NCI-H774 (cell line): ENCODE data around the gene EPHA1.

Source experiments
- DNase-seq: peaks from one replicate; lab custom pipeline; 2025; lab: John Stamatoyannopoulos, UW

The EPHA1 gene

DNA sequence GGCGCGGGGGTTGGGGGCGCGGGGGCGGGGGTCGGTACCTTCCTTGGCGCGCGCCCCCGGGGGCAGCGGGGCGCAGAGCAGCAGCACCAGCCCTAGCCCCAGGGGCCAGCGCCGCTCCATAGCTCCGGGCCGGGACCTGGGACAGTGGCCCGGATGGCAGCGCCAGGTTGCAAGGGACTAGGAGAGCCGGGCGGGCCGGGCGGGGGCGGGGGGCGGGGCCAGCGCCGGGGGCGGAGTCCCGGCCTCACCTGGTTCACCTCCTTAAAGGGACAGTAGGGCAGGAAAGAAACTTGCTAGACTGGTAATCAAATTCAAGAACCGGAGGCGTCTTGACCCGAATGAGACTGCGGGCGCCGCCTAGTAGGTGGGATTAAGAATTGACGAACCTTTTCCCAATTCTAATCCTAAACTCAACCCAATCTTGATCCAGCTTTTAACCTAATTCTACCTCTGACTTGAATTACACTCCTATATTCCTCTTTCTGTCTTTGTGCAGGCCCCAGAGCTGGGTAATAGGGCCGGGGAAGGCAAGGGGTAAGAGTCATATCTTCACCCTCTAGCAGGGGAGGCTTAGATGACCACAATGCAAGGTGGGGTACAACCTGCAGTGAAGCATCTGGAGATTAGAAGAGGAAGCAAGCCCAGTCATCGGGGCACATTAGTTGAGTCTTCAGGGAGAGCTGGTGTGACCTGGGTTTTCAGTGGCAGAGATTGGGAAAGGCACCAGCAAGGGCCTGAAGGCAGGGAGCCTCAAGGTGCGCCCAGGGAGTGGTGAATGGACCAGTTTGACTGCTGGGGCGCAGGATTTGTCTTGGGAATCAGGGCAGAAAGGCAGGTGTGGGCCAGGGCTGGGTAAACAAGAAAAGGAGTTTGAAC is at the start of gene EPHA1:
Gene EPHA1, minus strand, starts transcription at position 171 of the 876 bp plus-strand sequence. Its CDS starts 51 bp downstream, at position 120.
- no peak for DNase-seq

DNA sequence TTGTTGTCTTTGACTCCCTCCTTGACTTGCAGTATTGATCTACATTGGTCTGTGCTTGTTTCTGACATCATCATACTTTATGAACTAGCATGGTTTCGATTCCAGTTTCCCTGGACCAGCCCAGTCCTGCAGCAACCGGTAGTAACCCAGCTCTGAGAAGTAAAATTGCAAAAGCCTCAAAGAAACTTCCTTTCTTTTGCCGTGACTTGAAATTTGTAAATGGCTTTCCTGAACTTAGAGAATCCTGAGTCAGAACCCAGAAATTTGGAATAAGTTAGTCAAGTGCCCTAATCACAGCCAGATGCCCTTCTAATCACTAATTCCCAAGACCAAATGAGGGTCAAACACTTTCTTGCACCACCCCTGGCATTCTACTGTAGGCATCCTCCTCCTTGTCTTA is 49.6 kb upstream of the EPHA1 start:
- no peak for DNase-seq

DNA sequence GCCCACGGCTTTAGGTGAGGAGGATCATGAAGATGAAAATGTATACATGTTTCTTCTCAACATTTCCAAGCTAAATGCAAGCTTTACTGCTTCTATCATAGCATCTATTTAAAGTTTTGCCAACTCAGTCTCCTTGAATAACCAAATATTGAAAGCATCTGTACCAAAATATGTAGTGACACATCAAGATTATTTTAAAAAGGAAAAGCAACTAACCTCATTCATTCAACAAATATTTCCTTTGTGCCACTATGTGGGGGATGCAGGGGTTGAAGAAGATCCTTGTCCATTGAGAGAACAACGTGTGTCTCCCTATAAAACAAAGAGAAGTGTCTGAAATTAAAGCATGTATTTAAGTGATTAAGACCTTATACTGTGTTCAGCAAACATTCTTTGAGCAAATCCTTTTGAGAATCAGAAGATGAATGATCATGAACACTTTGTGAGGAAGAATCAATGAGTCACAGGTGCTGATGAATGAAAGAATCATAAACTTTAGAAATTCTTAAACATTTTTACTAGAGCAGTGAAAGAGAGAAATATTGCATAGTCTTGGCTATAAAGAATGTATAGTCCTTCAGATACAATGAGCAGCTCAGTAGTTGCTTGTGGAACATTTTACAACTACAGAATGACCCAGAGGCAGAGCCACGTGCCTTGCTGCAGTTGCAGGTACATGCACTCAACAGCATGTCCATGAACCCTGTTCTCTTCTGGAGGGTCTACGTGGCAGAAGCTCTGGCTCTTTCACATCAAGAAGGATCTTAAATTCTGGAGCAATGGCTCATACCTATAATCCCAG is 48.5 kb upstream of the EPHA1 start:
- no peak for DNase-seq

DNA sequence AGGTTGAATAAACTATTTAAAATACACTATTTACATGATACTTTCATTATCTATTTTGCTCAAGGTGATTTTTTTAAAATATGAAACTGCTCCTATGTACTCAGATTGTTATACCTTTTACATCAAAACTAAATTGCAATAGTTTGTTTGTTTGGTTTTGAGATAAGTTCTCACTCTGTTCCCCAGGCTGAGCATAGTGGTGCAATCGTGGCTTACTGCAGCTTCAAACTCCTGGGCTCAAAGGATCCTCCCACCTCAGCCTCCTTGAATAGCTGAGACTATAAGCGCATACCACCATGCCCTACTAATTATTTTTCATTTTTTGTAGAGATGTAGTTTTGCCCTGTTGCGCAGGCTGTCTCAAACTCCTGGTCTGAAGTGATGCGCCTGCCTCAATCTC is 47.3 kb upstream of the EPHA1 start:
- DNase-seq = no peak

DNA sequence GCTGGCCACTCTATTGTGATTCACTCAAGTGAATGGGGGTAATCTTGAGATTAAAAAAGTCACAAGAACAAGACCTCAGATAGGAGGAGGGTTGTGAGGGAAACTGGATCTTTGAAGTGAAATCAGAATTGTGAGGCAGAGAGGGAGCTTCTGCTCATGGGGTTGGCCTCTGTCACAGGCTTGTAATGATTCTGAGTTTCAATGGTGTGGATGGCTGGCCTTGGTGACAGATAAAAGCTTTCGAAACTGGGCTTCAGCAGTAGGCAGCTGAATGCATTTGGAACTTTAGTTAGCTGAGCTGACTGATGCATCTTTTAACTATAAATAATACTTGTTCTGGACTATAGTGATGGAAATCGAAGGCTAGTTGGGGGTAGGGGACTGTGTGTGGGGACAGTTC is 46.8 kb upstream of the EPHA1 start:
- DNase-seq = no peak

DNA sequence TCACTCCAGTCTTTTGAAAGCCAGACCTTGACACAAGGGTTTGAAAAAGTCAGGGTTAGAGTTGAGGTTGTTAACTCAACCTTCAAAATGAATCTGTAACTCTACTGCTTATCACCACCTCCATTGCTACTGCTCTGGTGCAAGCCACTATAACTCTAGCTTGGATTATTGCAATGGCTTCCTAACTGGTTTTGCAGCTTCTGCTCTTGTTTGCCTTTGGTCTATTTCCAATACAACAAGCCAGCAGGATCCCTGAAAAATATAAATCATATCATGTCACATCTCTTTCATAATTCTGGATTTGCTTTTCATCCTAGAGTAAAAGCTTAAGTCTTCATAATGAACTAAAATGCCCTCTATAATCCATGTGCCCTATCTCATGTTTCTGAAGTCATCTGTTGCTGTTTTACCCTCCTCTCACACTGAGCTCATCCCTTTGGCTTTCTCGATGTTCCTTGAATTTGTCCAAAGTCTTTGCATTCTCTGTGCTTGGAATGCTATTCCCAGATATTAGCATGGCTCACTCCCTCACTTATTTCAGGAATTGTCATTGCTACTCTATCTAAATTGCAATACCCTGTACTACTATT is 45.5 kb upstream of the EPHA1 start:
- DNase-seq = no peak

DNA sequence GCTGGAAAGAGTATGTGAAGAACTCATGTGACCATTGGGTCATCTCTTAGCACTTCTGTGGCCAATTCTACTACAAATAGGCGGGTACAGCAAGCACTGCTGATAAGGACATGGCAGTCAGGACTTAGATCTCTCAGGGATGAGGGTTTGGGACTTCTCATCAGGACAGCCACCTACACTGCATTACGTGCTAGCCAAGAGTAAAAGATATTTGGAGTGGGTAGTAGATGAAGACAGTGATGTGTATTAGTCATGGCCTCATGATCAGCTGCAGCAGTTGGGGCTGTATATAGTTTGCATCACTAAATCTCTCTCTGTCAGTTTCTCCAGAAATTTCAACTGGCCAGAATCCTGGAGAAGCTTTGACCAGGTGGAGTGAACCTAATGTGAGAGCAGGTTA is 43.8 kb upstream of the EPHA1 start:
- DNase-seq = no peak

DNA sequence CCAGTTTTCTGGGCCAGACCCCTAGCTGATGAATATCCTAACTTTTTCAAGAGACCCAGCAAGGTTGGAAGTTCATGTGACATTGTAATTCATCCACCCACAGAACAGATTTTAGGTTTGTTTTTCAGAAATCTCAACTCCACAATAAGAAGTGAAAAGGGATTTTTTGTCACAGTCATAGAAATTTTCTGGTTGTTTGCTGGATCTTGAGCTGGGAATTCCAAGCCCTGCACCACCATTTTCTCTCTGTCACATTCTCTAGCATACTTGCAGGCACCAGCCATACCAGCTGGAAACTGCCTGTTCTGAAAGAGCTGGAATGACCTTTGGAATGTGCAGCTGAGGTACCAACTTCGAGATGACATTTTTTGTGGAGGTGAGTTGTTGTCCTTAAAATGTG is 43.1 kb upstream of the EPHA1 start:
- no peak for DNase-seq

DNA sequence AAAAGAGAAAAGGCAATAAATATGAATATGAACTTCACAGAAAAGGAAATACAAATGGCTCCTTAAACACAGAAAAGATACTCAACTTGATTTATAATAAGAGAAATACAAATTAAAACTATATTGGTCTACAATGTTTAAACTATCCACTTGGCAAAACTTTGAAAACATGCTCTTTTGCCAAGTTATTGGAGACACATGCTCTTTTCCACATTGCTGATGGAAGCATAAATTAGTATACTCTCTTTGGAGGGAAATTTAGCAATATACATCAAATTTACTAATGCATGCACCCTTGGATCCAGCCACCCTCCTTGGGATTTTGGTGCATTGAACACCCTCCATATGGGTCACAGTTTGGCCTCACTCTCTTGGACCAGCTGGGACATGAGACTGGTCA is 42.5 kb upstream of the EPHA1 start:
- DNase-seq = no peak

DNA sequence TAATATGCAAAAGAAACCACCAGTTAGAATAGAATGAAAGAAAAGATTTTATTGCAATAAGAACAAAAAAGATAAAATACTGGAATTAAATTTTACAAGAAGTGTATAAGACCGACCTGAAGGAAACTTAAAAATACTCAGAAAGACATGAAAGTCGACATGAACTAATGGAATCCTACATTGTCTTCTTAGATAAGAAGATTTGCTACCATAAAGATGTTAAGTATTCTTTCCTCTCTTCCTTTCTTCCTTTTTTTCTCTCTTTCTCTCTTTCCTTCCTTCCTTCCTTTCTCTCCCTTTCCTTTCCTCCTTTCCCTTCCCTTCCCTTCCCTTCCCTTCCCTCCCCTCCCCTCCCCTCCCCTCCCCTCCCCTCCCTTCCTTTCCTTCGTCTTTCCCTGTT is 41.1 kb upstream of the EPHA1 start:
- no peak for DNase-seq

DNA sequence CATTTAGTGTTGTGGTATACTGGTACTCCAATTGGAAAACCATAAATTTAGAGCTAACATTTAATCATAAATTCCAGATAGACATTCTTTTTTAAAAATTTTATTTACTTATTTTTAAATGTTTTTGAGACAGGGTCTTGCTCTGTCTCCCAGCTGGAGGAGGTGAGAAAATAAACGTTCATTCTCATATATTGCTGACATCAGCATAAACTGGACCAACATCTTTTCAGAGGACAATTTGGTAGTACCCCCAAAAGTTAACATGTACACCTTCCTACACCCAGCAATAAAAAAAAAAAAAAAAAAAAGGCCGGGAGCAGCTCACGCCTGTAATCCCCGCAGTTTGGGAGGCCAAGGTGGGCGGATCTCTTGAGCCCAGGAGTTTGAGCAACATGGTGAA is 39.8 kb upstream of the EPHA1 start:
- DNase-seq = no peak

DNA sequence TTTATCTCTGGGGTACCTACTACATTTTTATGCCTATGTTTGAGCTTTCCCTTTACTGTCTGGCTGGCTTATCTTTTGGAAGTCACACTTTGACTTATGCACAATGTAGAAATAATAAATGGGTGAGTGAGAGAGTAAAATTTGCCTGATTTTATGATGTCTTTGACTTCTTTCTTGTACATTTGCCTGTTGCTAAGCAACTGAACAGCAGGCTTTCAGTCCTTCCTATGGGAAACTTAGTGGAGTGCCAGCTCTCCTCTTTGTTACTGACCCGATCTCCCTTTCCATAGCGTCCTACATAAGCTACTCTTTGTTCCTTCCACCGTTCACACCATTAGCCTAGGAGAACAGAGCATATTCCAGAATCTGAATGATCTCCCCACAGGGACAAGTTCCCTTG is 38.8 kb upstream of the EPHA1 start:
- DNase-seq = no peak

DNA sequence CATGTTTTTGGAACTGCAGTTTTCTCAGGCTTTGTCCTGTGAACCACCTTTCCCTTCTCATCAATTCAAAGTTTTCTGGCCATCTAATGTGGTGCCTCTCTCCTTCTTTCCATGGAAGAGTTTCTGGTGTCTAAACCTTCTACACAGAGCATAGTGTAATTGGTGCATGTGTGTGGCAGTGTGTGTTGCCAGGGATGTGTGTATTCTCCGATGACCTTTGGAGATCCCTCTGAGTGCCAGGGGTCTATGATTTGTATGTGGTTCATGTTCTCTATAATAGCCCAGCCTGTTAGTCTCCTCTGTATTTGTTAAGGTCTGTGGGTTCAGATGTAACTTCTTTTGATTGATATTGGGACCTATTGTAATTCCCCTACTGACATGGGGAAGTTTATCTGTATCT is 36.1 kb upstream of the EPHA1 start:
- no peak for DNase-seq

DNA sequence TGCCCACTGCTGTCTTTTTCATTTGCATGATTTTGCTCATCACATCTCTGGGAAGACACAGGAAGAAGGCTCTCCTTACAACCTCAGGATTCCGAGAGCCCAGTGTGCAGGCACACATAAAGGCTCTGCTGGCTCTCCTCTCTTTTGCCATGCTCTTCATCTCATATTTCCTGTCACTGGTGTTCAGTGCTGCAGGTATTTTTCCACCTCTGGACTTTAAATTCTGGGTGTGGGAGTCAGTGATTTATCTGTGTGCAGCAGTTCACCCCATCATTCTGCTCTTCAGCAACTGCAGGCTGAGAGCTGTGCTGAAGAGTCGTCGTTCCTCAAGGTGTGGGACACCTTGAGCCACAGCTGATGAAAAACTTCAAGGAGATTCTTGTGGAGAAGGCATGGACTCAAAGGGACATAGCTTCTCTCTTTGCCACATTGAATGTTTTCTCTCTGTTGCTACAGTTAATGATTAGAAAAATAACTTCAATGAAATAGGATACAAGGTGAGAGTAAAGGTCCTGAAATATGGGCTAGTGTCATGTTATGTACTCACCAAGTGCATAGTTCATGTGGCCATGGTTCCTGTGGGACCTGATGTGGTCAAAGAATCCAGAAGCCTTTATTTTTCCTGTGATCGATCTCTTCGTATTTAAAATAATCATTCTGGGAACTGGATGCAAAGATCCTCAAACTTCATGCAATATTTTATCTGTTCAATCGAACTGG is 35.6 kb upstream of the EPHA1 start:
- DNase-seq = no peak

DNA sequence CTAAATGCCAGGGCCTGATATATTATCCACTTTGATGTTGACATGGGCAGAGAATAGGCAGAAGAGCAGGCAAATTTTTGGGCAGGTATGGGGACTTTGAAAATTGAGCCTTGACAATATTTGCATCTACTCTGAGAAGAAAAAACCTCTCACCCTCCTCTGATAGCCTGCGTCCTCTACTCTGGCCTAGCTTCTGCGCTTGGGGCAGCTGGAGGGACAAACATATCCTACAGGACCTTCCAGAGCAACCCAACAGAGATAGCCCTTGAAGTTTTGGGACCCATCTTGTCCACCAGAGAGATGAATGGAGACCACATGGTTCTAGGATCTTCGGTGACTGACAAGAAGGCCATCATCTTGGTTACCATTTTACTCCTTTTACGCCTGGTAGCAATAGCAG is 34.5 kb upstream of the EPHA1 start, which contains the start of gene TAS2R60:
Gene TAS2R60, plus strand, starts transcription at position 301 of the 400 bp plus-strand sequence. Its CDS starts 0 bp downstream, at position 301.
- no peak for DNase-seq

DNA sequence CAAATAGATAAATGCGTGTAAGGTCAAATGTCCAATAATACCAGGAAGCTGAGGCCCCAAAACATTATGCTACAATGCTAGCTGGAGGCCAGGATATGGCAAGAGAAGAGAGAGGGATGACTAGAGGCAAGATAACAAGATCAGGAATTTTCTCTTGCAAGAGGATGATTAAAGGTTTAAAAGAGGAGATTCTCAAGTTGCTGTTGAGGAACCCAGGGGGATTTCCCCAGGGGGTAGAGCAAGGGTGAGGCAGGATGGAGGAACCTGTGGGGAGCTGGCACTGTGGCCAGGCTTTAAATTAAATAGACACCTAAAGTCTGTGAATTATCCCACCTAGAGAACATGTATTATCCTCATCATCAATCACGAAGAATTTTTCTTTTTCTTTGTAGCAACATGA is 31.2 kb upstream of the EPHA1 start:
- DNase-seq = no peak

DNA sequence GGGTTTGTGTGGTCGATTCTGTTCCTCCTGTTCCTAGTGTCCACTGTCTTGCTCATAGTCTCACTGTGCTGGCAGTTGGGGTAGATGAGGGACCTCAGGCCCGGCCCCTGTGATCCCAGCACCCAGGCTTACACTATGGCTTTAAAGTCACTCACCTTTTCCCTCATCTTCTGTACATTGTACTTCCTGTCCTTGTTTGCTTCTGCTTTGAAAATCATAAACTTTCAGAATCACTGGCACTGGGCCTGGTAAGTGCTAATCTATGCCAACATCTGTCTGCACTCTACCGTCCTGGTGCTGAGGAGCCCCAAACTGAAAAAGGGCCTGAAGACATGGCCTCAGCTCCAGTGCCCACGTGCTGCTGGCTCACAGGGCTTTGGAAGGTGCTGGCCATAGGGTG is 28.9 kb upstream of the EPHA1 start:
- DNase-seq = no peak

DNA sequence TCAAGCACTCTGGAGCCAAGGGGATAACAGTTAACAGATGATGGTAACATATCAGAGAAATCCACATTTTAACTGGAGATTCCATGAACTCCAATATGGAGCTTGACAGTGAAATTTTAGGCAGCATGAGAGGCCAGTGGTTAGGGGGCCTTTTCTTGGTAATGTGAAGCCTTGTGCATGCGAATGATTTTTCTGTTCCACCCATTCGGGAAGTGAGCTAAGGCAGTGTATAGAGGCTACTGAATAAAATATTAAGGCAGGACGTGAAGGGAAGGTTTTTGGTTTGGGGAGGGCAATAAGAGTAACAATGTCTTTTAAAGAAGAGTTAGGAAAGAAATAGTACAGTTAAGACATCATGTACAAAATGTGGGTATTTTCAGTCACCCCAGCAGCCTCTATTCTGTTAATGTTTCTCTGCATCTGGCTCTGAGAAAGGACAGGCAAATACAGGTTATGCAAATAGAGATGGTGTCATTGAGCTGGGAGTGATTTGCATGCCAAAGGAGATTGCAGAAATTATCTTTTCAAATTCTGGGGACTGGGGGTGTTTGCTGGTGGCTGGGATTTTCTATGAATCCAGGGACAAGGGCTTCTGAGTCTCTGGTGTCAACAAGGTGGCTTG is 27.8 kb upstream of the EPHA1 start:
- DNase-seq = no peak

DNA sequence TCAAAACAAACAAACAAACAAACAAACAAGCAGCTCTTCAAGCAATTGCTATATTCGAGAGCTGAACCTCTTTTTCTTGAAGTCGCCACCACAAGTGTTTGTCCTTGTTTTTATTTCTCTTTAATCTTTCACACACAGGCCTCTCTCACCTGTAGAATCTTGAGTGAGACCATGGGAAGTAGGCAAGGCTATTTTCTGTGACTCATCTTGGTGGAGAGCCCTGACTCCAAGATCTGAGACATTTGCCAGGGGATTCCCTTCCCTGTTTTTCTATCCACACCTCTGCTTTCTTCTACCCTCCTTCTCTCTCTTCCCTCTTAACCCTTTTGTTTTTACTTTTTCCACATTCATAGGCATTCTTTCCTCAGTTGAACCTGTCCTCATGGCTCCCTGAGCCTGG is 26.6 kb upstream of the EPHA1 start:
- DNase-seq = no peak

DNA sequence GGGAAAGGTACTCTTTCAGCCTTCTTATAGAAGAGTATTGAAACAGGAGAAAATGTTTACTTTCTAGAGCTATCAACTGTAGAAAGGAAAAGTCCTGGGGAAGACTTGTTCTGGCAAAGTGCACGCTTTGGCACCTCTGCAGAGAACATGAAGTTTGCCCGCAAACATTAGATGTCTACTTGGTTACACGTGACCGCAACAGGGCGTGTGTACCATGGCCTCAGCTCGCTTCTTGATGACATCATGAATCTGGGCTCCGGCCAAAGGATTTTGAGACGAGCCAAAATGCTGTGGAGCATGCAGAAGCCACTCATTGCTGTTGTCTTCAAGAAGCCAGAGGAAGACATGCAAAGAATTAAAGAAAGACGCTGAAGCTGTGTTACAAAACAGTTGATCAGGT is 26.0 kb upstream of the EPHA1 start:
- DNase-seq = no peak

DNA sequence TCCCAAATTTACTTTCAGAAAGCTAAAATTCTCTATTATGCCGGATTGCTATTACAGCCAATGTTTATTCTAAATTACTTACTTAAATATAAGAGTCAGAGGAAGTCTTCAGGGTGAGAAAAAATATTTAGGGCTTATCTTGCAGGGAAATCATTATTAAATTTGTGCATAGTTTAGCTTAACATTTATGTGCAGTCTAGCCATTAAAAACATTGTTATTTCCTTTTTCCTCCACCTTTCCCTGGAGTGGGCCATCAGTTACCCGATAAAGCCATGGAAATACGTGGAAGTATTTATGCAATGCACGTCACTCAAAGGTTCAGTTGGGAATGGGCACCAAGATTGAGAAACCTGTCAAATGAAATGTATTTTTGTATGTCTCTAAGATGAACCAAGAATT is 25.1 kb upstream of the EPHA1 start:
- no peak for DNase-seq

DNA sequence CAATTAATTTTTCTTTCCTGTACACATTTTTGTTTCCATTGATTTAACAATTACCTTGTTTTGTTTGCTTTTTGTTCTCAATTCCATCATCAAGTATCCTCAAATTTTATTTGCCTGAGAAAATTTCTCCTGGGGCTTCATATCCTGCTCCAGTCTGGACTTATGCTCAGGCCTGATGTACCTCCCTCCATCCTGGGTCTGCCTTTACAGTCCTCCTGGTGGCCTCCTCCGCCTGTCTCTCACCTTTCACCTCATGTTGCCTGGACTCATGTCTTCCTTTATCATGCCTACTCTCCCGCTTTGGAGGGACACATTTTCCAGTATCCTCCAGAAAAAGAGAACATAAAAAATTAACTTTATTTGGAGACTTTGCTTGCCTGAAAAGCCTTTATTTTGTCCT is 22.5 kb upstream of the EPHA1 start:
- no peak for DNase-seq
